ENCODE data around the gene SMAGP. TPM values are rescaled to one million over a fixed set of nuclear protein-coding genes. Genes with fewer than 3 reads are reported as not detected.
A peak's percentile ranks its signal among the peaks of the same experiment; 100 is the strongest.
"Not testable (repeated sequence)": the region's sequence is repeated elsewhere in the genome, so short reads cannot be mapped to it uniquely, and the experiment has no call there.

The SMAGP gene
- total RNA-seq, 1 experiment from 2014 or later = 51.2 TPM

DNA sequence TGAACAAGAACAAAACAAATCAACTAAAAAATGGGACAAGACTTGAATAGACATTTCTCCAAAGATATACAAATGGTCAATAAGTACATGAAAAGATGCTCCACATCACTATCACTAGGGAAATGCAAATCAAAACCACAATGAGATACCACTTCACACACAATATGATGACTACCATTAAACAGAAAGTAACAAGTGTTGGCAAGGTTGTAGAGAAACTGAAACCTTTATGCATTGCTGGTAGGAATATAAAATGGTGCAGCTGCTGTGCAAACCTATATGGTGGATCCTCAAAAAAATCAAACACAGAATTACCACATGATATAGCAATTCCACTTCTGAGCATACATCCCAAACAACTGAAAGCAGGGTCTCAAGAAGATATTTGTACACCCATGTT, 5.2 kb downstream of the SMAGP start:
- no peak for DNase-seq (ENCODE audit: low read depth)

GRCh38 chr12:51264297-51264696, 5.9 kb downstream of the SMAGP start:
- no peak for DNase-seq (ENCODE audit: low read depth)

DNA sequence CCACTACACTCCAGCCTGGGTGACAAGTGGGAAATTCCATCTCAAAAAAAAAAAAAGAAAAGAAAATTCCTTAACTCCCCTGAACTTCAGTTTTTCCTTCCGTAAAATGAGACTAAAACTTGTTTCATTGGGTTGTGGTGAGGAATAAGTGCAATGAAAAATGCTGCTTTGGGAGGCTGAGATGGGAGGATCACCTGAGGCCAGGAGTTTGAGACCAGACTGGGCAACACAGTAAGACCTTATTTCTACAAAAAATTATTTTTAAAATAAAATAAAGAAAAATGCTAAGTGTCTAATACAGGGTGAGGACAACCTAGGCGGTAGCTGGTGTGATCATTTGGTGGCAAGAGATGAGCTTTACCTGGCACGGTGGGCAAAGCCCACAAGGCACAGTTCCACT, 6.9 kb downstream of the SMAGP start:
- no peak for DNase-seq (ENCODE audit: low read depth)

DNA sequence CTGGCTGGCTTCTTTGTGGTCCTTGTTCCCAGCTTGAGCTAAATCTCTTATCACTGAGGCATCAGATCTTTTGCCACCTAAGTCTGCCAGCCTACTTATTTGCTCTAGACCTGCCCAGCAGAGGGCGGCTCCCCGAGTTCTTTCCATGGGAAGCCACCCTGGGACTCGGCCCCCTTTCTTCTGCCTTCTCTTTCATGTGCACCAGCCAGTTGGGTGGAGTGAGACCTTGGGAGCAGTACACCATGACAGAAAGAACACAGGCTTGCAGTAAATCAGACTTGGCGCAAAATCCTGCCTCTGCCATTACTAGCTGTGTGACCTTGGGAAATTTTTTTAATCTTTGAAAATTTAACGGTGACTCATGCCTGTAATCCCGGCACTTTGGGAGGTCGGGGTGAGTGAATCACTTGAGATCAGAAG, 7.4 kb downstream of the SMAGP start:
- peak; percentile 80 for DNase-seq (ENCODE audit: low read depth)

GRCh38 chr12:51259600-51259999, 10.6 kb downstream of the SMAGP start:
- DNase-seq (ENCODE audit: low read depth) = not testable (repeated sequence)

DNA sequence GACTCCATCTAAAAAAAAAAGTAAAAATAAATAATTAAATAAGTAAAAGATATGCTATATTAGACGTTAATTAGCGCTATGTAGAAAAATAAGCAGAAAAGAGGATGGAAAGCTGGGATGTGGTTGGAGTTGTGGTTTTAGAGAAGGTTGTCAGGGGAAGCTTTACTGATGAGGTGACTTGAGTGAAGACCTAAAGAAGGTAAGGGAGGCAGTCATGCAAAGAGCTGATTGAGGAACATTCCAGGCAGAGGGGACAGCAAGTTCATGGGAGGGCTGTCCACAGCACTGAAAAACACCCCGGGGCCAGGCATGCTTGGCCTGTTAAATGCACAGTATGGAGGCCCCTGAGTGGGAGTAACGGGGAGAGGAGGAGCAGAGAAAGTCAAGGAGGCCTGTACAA, 15.7 kb downstream of the SMAGP start:
- no peak for DNase-seq (ENCODE audit: low read depth)

- DNase-seq (ENCODE audit: low read depth) = no peak
These were observed 16.9 kb downstream of the SMAGP start for GRCh38 chr12:51253276-51253675.

DNA sequence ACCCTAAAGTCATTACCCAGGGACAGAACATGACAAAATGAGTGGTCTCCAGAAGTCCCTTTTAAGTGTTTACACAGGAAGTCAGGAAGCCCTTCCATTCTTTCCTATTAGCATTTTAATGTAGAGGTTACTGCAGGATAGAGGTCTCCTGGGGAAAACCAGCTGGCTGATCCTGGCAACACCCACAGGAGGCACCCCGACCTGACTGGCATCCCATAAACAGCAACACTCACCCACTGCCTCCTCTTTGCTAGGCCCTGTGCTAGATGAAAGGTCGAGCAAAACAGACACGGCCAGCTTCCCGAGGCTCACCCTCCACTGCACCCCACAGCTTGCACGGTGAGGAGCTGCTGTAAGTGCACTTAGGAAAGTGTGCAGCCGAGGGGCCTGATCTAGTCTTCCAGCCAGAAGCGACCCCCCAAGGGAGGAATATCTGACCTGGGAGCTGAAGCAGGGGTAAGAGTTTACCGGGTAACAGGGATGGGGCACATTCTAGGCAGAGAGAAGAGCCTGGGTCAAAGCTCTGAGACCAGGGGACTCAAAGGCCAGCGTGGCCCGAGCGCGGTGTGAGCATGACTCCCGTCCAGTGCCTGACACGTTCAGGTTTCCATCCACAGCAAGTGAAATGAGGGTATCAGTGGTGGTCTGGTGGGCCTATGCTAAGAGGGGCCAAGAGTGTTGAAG, 22.6 kb downstream of the SMAGP start:
- no peak for DNase-seq (ENCODE audit: low read depth)

GRCh38 chr12:51246254-51246853, 23.9 kb downstream of the SMAGP start:
- DNase-seq (ENCODE audit: low read depth) = peak; percentile 88

GRCh38 chr12:51245476-51246253, 24.6 kb downstream of the SMAGP start:
- no peak for DNase-seq (ENCODE audit: low read depth)

GRCh38 chr12:51244269-51244668, 25.9 kb downstream of the SMAGP start:
- no peak for DNase-seq (ENCODE audit: low read depth)

DNA sequence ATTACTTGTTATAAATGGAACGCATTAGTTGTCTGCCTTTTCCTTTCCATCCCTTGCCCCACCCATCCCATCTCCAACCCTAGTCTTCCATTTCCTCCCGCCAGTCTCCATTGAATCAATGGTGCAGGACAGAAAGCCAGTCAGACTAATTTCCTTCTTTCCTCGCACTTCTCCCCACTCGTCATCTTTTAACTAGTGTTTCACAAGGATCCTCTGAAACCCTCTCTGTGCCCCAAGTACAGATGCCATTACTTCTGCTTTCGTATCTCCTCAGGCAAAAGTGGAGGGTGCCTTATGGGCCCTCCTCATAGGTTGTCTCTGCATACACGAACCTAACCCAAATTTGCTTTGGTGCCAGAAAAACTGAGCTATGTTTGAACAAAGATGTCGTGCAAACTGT, 27.3 kb downstream of the SMAGP start:
- DNase-seq (ENCODE audit: low read depth) = no peak

DNA sequence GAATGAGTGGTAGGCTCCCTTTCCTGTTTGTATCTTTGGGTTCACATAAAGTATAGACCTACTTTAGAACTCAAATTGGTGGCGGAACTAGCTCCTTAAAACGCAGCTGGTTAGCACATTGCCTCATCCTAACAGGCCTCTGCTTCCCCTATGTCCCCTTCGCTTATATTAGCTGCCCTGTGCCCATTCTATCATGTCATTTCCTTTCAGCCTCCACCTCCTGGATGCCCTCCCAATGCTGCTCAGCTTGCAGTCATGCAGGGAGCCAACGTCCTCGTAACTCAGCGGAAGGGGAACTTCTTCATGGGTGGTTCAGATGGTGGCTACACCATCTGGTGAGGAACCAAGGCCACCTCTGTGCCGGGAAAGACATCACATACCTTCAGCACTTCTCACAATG, 28.1 kb downstream of the SMAGP start:
- no peak for DNase-seq (ENCODE audit: low read depth)

DNA sequence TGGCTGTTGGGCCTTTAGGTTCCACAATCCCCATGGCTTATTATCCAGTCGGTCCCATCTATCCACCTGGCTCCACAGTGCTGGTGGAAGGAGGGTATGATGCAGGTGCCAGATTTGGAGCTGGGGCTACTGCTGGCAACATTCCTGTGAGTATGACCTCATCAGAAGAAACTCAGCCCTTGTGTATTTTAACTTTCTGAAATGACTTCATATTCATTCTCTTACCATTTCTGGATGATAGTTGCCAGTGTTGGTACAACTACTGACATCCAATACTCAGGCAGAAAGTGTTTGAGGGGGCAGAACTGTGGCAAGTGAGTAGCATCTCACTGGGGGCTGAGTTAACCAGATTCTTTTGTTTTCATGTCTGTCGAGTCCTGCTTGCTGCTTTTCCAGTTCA, 29.2 kb downstream of the SMAGP start:
- no peak for DNase-seq (ENCODE audit: low read depth)

GRCh38 chr12:51238510-51239334, 31.5 kb downstream of the SMAGP start, which contains the start of gene DAZAP2:
Gene DAZAP2 (plus strand): TSS chr12:51238826. CDS start chr12:51238908, 82 bp downstream.
- DNase-seq (ENCODE audit: low read depth) = peak; percentile 90

GRCh38 chr12:51238037-51238509, 32.1 kb downstream of the SMAGP start:
- DNase-seq (ENCODE audit: low read depth) = no peak

GRCh38 chr12:51234530-51234929, 35.7 kb downstream of the SMAGP start:
- no peak for DNase-seq (ENCODE audit: low read depth)

- no peak for DNase-seq (ENCODE audit: low read depth)
These were observed 37.6 kb downstream of the SMAGP start for GRCh38 chr12:51232642-51233041.

- no peak for DNase-seq (ENCODE audit: low read depth)
These were observed 41.0 kb downstream of the SMAGP start for GRCh38 chr12:51229116-51229809.

DNA sequence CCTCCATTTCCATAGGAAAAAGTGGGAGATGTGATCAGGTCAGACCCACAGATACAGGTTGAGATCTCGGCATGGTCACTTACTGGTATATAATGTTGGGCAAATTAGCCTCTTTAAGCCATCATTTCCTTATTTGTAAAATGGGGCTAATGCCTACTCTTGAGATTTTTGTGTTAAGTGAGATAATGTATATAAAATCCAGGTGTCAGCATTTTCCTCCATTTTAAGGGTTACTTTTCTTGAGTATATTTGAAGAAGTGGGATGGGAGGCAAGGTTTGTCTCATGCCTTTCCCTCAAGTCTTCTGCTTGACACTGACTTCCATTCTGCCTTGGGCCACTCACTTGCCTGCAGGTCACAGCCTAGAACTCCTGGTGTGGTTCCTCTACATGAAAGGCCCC, 42.3 kb downstream of the SMAGP start:
- DNase-seq (ENCODE audit: low read depth) = no peak

DNA sequence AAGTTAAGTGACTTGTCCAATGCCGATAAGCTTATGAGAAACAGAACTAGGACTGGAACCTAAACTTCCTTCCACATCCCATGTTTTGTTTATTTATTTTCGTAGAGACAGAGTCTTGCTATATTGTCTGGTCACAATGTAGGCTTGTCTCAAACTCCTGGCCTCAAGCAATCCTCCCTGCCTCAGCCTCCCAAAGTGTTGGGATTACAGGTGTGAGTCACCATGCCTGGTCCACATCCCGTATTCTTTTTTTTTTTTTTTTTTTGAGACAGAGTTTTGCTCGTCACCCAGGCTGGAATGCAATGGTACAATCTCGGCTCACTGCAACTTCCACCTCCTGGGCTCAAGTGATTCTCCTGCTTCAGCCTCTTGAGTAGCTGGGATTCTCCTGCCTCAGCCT, 43.1 kb downstream of the SMAGP start:
- peak; percentile 25 for DNase-seq (ENCODE audit: low read depth)

All from HT1080 (cell line).